SU-DHL-6 (cell line): ENCODE measurements around the gene SLC47A2.

Source experiments
- H2AFZ ChIP-seq: fragments of 200-600 bp; sonication (generic); 2 replicates; pipeline ENCODE4 v1.6.1; 2014; ENCODE audit warnings: low read depth, mild to moderate bottlenecking, moderate library complexity, mixed read lengths, antibody characterized with exemption, low read length; ENCODE audit not compliant: severe bottlenecking
- H3F3A ChIP-seq: fragments of 200-600 bp; shearing (Covaris generic); 2 replicates; pipeline ENCODE4 v1.6.0; 2016; ENCODE audit warnings: antibody characterized with exemption, mild to moderate bottlenecking; ENCODE audit not compliant: insufficient read depth
- H3K27ac ChIP-seq: fragments of 200-600 bp; sonication (generic); 2 replicates; pipeline ENCODE4 v1.5.1; 2016; ENCODE audit warnings: low read depth, mild to moderate bottlenecking, low read length, moderate library complexity, mixed read lengths
- H3K27me3 ChIP-seq: fragments of 200-600 bp; sonication (generic), shearing (Covaris generic); 2 replicates; pipeline ENCODE4 v1.6.0; 2014; ENCODE audit warnings: mild to moderate bottlenecking, low read length
- H3K36me3 ChIP-seq: fragments of 200-600 bp; sonication (generic); 2 replicates; pipeline ENCODE4 v1.6.1; 2014; ENCODE audit warnings: mild to moderate bottlenecking, low read length, mixed read lengths
- H3K4me2 ChIP-seq: fragments of 300-600, 200-600 bp; shearing (Covaris generic), sonication (generic); 2 replicates; pipeline ENCODE4 v1.6.0; 2014; ENCODE audit warnings: low read length, low read depth, mild to moderate bottlenecking; ENCODE audit not compliant: poor library complexity, severe bottlenecking
- H3K4me3 ChIP-seq: fragments of 200-600 bp; sonication (generic); 2 replicates; pipeline ENCODE4 v1.5.1; 2014; ENCODE audit warnings: antibody characterized with exemption, low read length, mild to moderate bottlenecking, mixed read lengths; ENCODE audit not compliant: insufficient read depth, poor library complexity, severe bottlenecking
- H3K79me2 ChIP-seq: fragments of 200-600 bp; sonication (generic); 2 replicates; pipeline ENCODE4 v1.6.1; 2014; ENCODE audit warnings: mild to moderate bottlenecking, low read length, moderate library complexity; ENCODE audit not compliant: insufficient read depth
- H3K9ac ChIP-seq: fragments of 200-600 bp; sonication (generic); 2 replicates; pipeline ENCODE4 v1.7.0; 2014; ENCODE audit warnings: mild to moderate bottlenecking, low read length
- H3K9me2 ChIP-seq: fragments of 200-600 bp; sonication (generic); replicated peaks from 2 replicates; pipeline ENCODE4 v1.6.1; 2014; ENCODE audit warnings: low read length; ENCODE audit not compliant: insufficient read depth
- H3K9me3 ChIP-seq: fragments of 200-600 bp; sonication (generic); 2 replicates; pipeline ENCODE4 v1.6.1; 2014; ENCODE audit warnings: low read length, mixed read lengths; ENCODE audit not compliant: insufficient read depth
- H4K20me1 ChIP-seq: fragments of 200-600 bp; sonication (generic); 2 replicates; pipeline ENCODE4 v1.6.1; 2014; ENCODE audit warnings: low read depth, mild to moderate bottlenecking, antibody characterized with exemption, low read length, moderate library complexity, mixed read lengths
- CTCF ChIP-seq: fragments of 200-600 bp; sonication (generic); IDR thresholded peaks from one replicate; pipeline ENCODE4 v1.5.1; 2017; ENCODE audit warnings: antibody characterized with exemption, mild to moderate bottlenecking, low read length, moderate library complexity; ENCODE audit not compliant: insufficient read depth, poor library complexity, severe bottlenecking
- EZH2phosphoT487 ChIP-seq: fragments of 200-600 bp; sonication (generic), shearing (Covaris generic); conservative IDR thresholded peaks from 2 replicates; pipeline ENCODE4 v1.6.1; 2018; ENCODE audit warnings: mild to moderate bottlenecking, antibody characterized with exemption, low read length, moderate library complexity, mixed read lengths

SLC47A2 gene

GRCh38 chr17:19757536-19758180 lies 41.3 kb upstream of the SLC47A2 start:
- no peak for TF ChIP-seq EZH2phosphoT487
- no peak for TF ChIP-seq CTCF
- Histone ChIP-seq H3K4me3 (no peak overlapping the region), H3K9me2 (no peaks in the 10 kb centered on the region), H3F3A (no peaks in the 10 kb centered on the region), H3K9ac (no peak overlapping the region), H2AFZ (no peak overlapping the region), H3K27me3 (no peaks in the 10 kb centered on the region), H3K79me2 (no peaks in the 10 kb centered on the region), H4K20me1 (no peaks in the 10 kb centered on the region), H3K36me3 (no peaks in the 10 kb centered on the region), H3K4me2 (no peak overlapping the region), H3K9me3 (no peaks in the 10 kb centered on the region), H3K27ac (no peak overlapping the region)

- TF ChIP-seq CTCF (no peak), EZH2phosphoT487 (no peak)
- H3K79me2 ChIP-seq = no peaks in the 10 kb centered on the region
- H3K27me3 ChIP-seq = no peaks in the 10 kb centered on the region
- no peaks in the 10 kb centered on the region for H3K9me3 ChIP-seq
- H4K20me1 ChIP-seq = no peaks in the 10 kb centered on the region
- H3K36me3 ChIP-seq = no peaks in the 10 kb centered on the region
- H3K27ac ChIP-seq = no peak overlapping the region
- H3F3A ChIP-seq = no peaks in the 10 kb centered on the region
- H3K4me3 ChIP-seq = no peak overlapping the region
- no peaks in the 10 kb centered on the region for H3K9me2 ChIP-seq
- H2AFZ ChIP-seq = no peak overlapping the region
- no peak overlapping the region for H3K4me2 ChIP-seq
- H3K9ac ChIP-seq = no peak overlapping the region
Measured at GRCh38 chr17:19756546-19756945, 40.2 kb upstream of the SLC47A2 start.

- Histone ChIP-seq H3K36me3 (no peaks in the 10 kb centered on the region), H3K9me2 (no peaks in the 10 kb centered on the region), H3F3A (no peaks in the 10 kb centered on the region), H3K9ac (no peak overlapping the region), H3K4me3 (no peak overlapping the region), H4K20me1 (no peaks in the 10 kb centered on the region), H3K27me3 (no peaks in the 10 kb centered on the region), H3K4me2 (no peak overlapping the region), H3K79me2 (no peaks in the 10 kb centered on the region), H2AFZ (no peak overlapping the region), H3K27ac (no peak overlapping the region), H3K9me3 (no peaks in the 10 kb centered on the region)
- TF ChIP-seq CTCF (no peak), EZH2phosphoT487 (no peak)
Measured at GRCh38 chr17:19755821-19756510, 39.6 kb upstream of the SLC47A2 start.
